Fibroblast of mammary gland (primary cell): ENCODE data around the gene CYFIP1.

Experiments
- DNase-seq: peaks from one replicate; pipeline ENCODE4 v3.0.0-alpha.2; 2010; ENCODE audit warnings: low read depth
- H3K4me3 ChIP-seq: 2 replicates; pipeline ENCODE4 v1.5.1; 2011; ENCODE audit warnings: low read depth, mild to moderate bottlenecking, low read length, moderate library complexity; ENCODE audit not compliant: control insufficient read depth
- CTCF ChIP-seq: conservative IDR thresholded peaks from 2 replicates; pipeline ENCODE4 v1.5.1; 2011; ENCODE audit warnings: low read depth, low read length, inconsistent platforms; ENCODE audit not compliant: control insufficient read depth, insufficient read depth

The CYFIP1 gene

GRCh38 chr15:22850055-22850454, 130.1 kb downstream of the CYFIP1 start:
- peak; percentile 42 for DNase-seq
- no peak overlapping the region for H3K4me3 ChIP-seq
- no peak for TF ChIP-seq CTCF

- no peak overlapping the region for H3K4me3 ChIP-seq
- DNase-seq: no peak
- no peak for TF ChIP-seq CTCF
These were observed 134.1 kb downstream of the CYFIP1 start for GRCh38 chr15:22846073-22846472.

GRCh38 chr15:22845289-22845900, 134.8 kb downstream of the CYFIP1 start:
- DNase-seq: peak; percentile 35
- TF ChIP-seq CTCF: no peak
- no peak overlapping the region for H3K4me3 ChIP-seq

- H3K4me3 ChIP-seq: no peak overlapping the region
- DNase-seq: no peak
- TF ChIP-seq CTCF: no peak
These were observed 135.5 kb downstream of the CYFIP1 start for GRCh38 chr15:22844421-22845288.

GRCh38 chr15:22839046-22839695, 141.0 kb downstream of the CYFIP1 start:
- H3K4me3 ChIP-seq: peak overlapping the region; percentile 95

More at GRCh38 chr15:22839046-22839695, 141.0 kb downstream of the CYFIP1 start:
- no peak for DNase-seq
- TF ChIP-seq CTCF: no peak
